Lower lobe of right lung (tissue), 2 donors: Measurements from ENCODE around the gene MAPK8IP1. TPM values are rescaled to one million over a fixed set of nuclear protein-coding genes. Genes with fewer than 3 reads are reported as not detected.

ENCODE experiments used
- ATAC-seq, 2 donors: fragments of 200-7000 bp; cut with Tn5 transposase; one replicate each; pipeline ENCODE4 v1.9.1; 2020 to 2022; ENCODE audit warnings: mild to moderate bottlenecking in 2 of 2, moderate library complexity in 2 of 2
- DNase-seq: peaks from one replicate; pipeline ENCODE4 v3.0.0-alpha.2; 2020
- H3K27ac ChIP-seq: fragments of 200-600 bp; one replicate; pipeline ENCODE4 v1.8.0; 2022
- H3K27me3 ChIP-seq: fragments of 200-600 bp; one replicate; pipeline ENCODE4 v1.8.0; 2022; ENCODE audit warnings: low read depth
- H3K36me3 ChIP-seq: fragments of 200-600 bp; one replicate; pipeline ENCODE4 v1.8.0; 2022; ENCODE audit warnings: mild to moderate bottlenecking
- H3K4me1 ChIP-seq: fragments of 200-600 bp; one replicate; pipeline ENCODE4 v1.8.0; 2022
- H3K4me3 ChIP-seq: fragments of 200-600 bp; one replicate; pipeline ENCODE4 v1.8.0; 2022; ENCODE audit warnings: mild to moderate bottlenecking
- H3K9me3 ChIP-seq: fragments of 200-600 bp; one replicate; pipeline ENCODE4 v1.8.0; 2022
- intact Hi-C: fragments of 100-400 bp; cut with DNase I; formaldehyde crosslinking; loops from one replicate; pipeline ENCODE4 v1.11.0; 2022
- total RNA-seq: library from RNA; stranded (reverse); fragmentation: NEBNext Ultra II Directional; extraction: Animal tissue kit (Norgen Biotek cat#: 25700); gene quantifications from one replicate; pipeline ENCODE4 v1.2.1, GENCODE V29; 2021
- TF ChIP-seq, protein P1 (sequence below): fragments of 200-600 bp; IDR thresholded peaks from one replicate; pipeline ENCODE4 v1.8.0; 2022; ENCODE audit warnings: antibody characterized with exemption, mild to moderate bottlenecking
- donor health status: DM: no; HTN: yes; CAD: no; lungs with severe emphysema.

The MAPK8IP1 gene
- total RNA-seq, 1 donor from 2014 or later = 7.3 TPM

GRCh38 chr11:45860764-45861510 lies 24.5 kb upstream of the MAPK8IP1 start:
- intact Hi-C loops = no loop called here
- no peaks in the 10 kb centered on the region for H3K9me3 ChIP-seq
- DNase-seq (peak; percentile 66), ATAC-seq (peak in 1 of 2 donors; percentile 6)
- TF ChIP-seq, protein P1, sequence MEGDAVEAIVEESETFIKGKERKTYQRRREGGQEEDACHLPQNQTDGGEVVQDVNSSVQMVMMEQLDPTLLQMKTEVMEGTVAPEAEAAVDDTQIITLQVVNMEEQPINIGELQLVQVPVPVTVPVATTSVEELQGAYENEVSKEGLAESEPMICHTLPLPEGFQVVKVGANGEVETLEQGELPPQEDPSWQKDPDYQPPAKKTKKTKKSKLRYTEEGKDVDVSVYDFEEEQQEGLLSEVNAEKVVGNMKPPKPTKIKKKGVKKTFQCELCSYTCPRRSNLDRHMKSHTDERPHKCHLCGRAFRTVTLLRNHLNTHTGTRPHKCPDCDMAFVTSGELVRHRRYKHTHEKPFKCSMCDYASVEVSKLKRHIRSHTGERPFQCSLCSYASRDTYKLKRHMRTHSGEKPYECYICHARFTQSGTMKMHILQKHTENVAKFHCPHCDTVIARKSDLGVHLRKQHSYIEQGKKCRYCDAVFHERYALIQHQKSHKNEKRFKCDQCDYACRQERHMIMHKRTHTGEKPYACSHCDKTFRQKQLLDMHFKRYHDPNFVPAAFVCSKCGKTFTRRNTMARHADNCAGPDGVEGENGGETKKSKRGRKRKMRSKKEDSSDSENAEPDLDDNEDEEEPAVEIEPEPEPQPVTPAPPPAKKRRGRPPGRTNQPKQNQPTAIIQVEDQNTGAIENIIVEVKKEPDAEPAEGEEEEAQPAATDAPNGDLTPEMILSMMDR = no peak
- peak overlapping the region; percentile 80 for H3K27ac ChIP-seq
- peaks cover 87% of the 10 kb centered on the region for H3K36me3 ChIP-seq
- H3K4me1 ChIP-seq = peaks cover 49% of the 10 kb centered on the region
- H3K27me3 ChIP-seq = no peaks in the 10 kb centered on the region
- H3K4me3 ChIP-seq = no peak overlapping the region

DNA sequence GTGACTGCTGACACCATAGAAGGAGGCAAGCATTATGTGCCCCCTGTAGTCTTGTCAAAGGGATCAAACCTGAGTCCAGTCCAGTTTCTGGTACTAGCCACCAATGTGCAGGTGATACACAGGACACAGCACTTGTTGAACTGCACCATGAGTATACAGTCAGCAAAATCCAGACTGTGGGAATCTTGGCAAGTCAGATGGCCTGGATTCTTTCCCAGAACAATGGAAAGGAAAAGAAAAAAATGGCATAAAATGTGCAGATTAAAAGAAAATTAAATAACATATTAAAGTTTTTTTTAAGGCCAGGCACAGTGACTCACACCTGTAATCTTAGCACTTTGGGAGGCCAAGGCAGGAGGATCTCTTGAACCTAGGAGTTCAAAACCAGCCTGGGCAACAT lies 21.4 kb upstream of the MAPK8IP1 start:
- Histone ChIP-seq H3K27me3 (no peaks in the 10 kb centered on the region), H3K4me1 (peaks cover 18% of the 10 kb centered on the region), H3K4me3 (no peak overlapping the region), H3K27ac (no peak overlapping the region), H3K36me3 (peaks cover 97% of the 10 kb centered on the region), H3K9me3 (no peaks in the 10 kb centered on the region)
- TF ChIP-seq, protein P1 = no peak
- intact Hi-C loops = no loop called here
- ATAC-seq (no peak), DNase-seq (no peak)

DNA sequence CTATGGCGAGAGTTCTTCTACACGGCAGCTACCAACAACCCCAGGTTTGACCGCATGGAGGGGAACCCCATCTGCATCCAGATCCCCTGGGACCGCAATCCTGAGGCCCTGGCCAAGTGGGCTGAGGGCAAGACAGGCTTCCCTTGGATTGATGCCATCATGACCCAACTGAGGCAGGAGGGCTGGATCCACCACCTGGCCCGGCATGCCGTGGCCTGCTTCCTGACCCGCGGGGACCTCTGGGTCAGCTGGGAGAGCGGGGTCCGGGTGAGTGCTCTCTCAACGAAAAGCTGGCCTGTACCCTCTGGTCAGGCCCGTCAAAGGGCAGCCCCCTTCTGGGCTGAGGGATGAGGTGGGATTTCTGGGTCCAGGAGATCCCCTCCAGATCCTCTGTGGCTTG lies 15.9 kb upstream of the MAPK8IP1 start:
- H3K36me3 ChIP-seq = peaks cover 100% of the 10 kb centered on the region
- DNase-seq (no peak), ATAC-seq (no peak)
- TF ChIP-seq, protein P1 = no peak
- H3K9me3 ChIP-seq = no peaks in the 10 kb centered on the region
- intact Hi-C loops = no loop called here
- no peaks in the 10 kb centered on the region for H3K27me3 ChIP-seq
- H3K4me1 ChIP-seq = no peaks in the 10 kb centered on the region
- H3K4me3 ChIP-seq = no peak overlapping the region
- H3K27ac ChIP-seq = no peak overlapping the region

GRCh38 chr11:45870706-45871105 lies 14.7 kb upstream of the MAPK8IP1 start:
- H3K9me3 ChIP-seq = no peaks in the 10 kb centered on the region
- H3K36me3 ChIP-seq = peaks cover 100% of the 10 kb centered on the region
- ATAC-seq (no peak), DNase-seq (no peak)
- no peaks in the 10 kb centered on the region for H3K4me1 ChIP-seq
- intact Hi-C loops = no loop called here
- H3K27me3 ChIP-seq = no peaks in the 10 kb centered on the region
- no peak overlapping the region for H3K27ac ChIP-seq
- H3K4me3 ChIP-seq = no peak overlapping the region
- TF ChIP-seq, protein P1 = no peak

- Histone ChIP-seq H3K4me3 (no peak overlapping the region), H3K27me3 (no peaks in the 10 kb centered on the region), H3K4me1 (no peaks in the 10 kb centered on the region), H3K36me3 (peaks cover 100% of the 10 kb centered on the region), H3K27ac (no peak overlapping the region), H3K9me3 (no peaks in the 10 kb centered on the region)
- ATAC-seq (no peak), DNase-seq (no peak)
- intact Hi-C loops = no loop called here
- TF ChIP-seq, protein P1 = no peak
Observed at GRCh38 chr11:45871638-45872037, 13.8 kb upstream of the MAPK8IP1 start.
